B cell (primary cell): Measurements from ENCODE around the gene TAS2R9. TPM values are rescaled to one million over a fixed set of nuclear protein-coding genes. Genes with fewer than 3 reads are reported as not detected.

ENCODE experiments used
- ATAC-seq: fragments of 200-7000 bp; cut with Tn5 transposase; one replicate; pipeline ENCODE4 v1.10.0; 2021; ENCODE audit warnings: low read depth, mild to moderate bottlenecking, moderate number of reproducible peaks, moderate library complexity
- CTCF ChIA-PET: fragments of 350-600 bp; sonication (Branson Sonifier 250); formaldehyde crosslinking; loops from one replicate; lab custom pipeline; 2021; ENCODE audit warnings: antibody characterized with exemption, inconsistent platforms; lab: Charles Lee
- POLR2A ChIA-PET: fragments of 350-600 bp; sonication (Branson Sonifier 250); formaldehyde crosslinking; loops from one replicate; lab custom pipeline; 2021; ENCODE audit warnings: antibody characterized with exemption; lab: Charles Lee
- DNase-seq: peaks from one replicate; pipeline ENCODE4 v3.0.0; 2013
- H2AFZ ChIP-seq: 2 replicates; pipeline ENCODE4 v1.6.1; 2012; ENCODE audit warnings: mild to moderate bottlenecking, low read depth, low read length; ENCODE audit not compliant: insufficient read depth, poor library complexity, severe bottlenecking
- H3K27ac ChIP-seq, 2 donors: 1 replicate in 1 of 2; 2 replicates in 1 of 2; pipeline ENCODE4 v1.5.1; 2012 to 2013; ENCODE audit warnings: low read length in 2 of 2, mild to moderate bottlenecking in 2 of 2, moderate library complexity in 1 of 2
- H3K27me3 ChIP-seq, 4 experiments: fragments of 200-600 bp in 1 of 4; sonication (generic) in 1 of 4; replicated peaks in 1 of 4; 1 replicate in 2 of 4; 2 replicates in 2 of 4; pipeline versions ENCODE4 v1.6.1 to v1.7.0; 2013 to 2016; ENCODE audit warnings: low read length in 3 of 4, mild to moderate bottlenecking in 2 of 4, mixed read lengths in 1 of 4, moderate library complexity in 1 of 4; ENCODE audit not compliant: insufficient read depth in 4 of 4, control insufficient read depth in 3 of 4; ENCODE audit errors: control extremely low read depth in 1 of 4
- H3K36me3 ChIP-seq, 2 experiments: replicated peaks in 1 of 2; 1 replicate in 1 of 2; 2 replicates in 1 of 2; pipeline versions ENCODE4 v1.6.1 to v1.7.1; 2013; ENCODE audit warnings: low read length in 1 of 2; ENCODE audit not compliant: insufficient read depth in 2 of 2, control insufficient read depth in 1 of 2; ENCODE audit errors: control extremely low read depth in 1 of 2, extremely low read depth in 1 of 2
- H3K4me1 ChIP-seq, 2 donors: fragments of 200-600 bp in 1 of 2; sonication (generic) in 1 of 2; 1 replicate in 1 of 2; 2 replicates in 1 of 2; pipeline versions ENCODE4 v1.5.1 to v1.6.1; 2013 to 2017; ENCODE audit warnings: low read length in 2 of 2; ENCODE audit not compliant: control insufficient read depth in 2 of 2, insufficient read depth in 2 of 2
- H3K4me2 ChIP-seq: replicated peaks from 2 replicates; pipeline ENCODE3; 2012; ENCODE audit warnings: mild to moderate bottlenecking, low read depth, low read length; ENCODE audit not compliant: poor library complexity, severe bottlenecking
- H3K4me3 ChIP-seq, 5 experiments: fragments of 200-600 bp in 1 of 5; sonication (generic) in 1 of 5; 1 replicate in 3 of 5; 2 replicates in 2 of 5; pipeline versions ENCODE4 v1.5.1 to v1.7.0; 2011 to 2016; ENCODE audit warnings: low read length in 4 of 5, mild to moderate bottlenecking in 4 of 5, low read depth in 2 of 5, control low read depth in 1 of 5, moderate library complexity in 1 of 5; ENCODE audit not compliant: insufficient read depth in 1 of 5; ENCODE audit errors: control extremely low read depth in 1 of 5, extremely low read depth in 1 of 5
- H3K79me2 ChIP-seq: fragments of 200-600 bp; sonication (generic); one replicate; pipeline ENCODE4 v1.6.0; 2016; ENCODE audit warnings: low read length; ENCODE audit not compliant: control insufficient read depth, insufficient read depth
- H3K9ac ChIP-seq: fragments of 200-600 bp; sonication (generic); 2 replicates; pipeline ENCODE4 v1.6.1; 2017; ENCODE audit warnings: mild to moderate bottlenecking, low read length, moderate library complexity
- H3K9me3 ChIP-seq, 3 donors: one replicate each; pipeline versions ENCODE4 v1.6.1 to v1.7.1; 2013; ENCODE audit warnings: low read length in 2 of 3; ENCODE audit not compliant: control insufficient read depth in 2 of 3, insufficient read depth in 1 of 3; ENCODE audit errors: control extremely low read depth in 1 of 3
- H4K20me1 ChIP-seq: 2 replicates; pipeline ENCODE4 v1.6.0; 2012; ENCODE audit warnings: mild to moderate bottlenecking, low read length; ENCODE audit not compliant: insufficient read depth, control insufficient read depth, poor library complexity, severe bottlenecking
- H3K27ac Mint-ChIP-seq: one replicate; pipeline ENCODE4 v1.8.0; 2021; ENCODE audit warnings: mixed read lengths
- H3K27me3 Mint-ChIP-seq: one replicate; pipeline ENCODE4 v1.8.0; 2021; ENCODE audit warnings: mixed read lengths
- H3K4me1 Mint-ChIP-seq: one replicate; pipeline ENCODE4 v1.8.0; 2021; ENCODE audit warnings: mixed read lengths
- H3K4me3 Mint-ChIP-seq: one replicate; pipeline ENCODE4 v1.8.0; 2021; ENCODE audit warnings: mixed read lengths
- H3K9me3 Mint-ChIP-seq: one replicate; pipeline ENCODE4 v1.8.0; 2022; ENCODE audit warnings: mixed read lengths; ENCODE audit not compliant: insufficient read depth
- CTCF ChIP-seq: fragments of 200-600 bp; IDR thresholded peaks from one replicate; pipeline ENCODE4 v1.8.0; 2022; ENCODE audit warnings: antibody characterized with exemption, mild to moderate bottlenecking
- EZH2 ChIP-seq: IDR thresholded peaks from 2 replicates; pipeline ENCODE4 v1.6.1; 2012; ENCODE audit warnings: borderline replicate concordance, low read depth, mild to moderate bottlenecking, moderate library complexity, low read length; ENCODE audit not compliant: insufficient read depth, poor library complexity, severe bottlenecking
- WGBS: methylation state at CpG from one replicate; pipeline ENCODE4 v1.1.5; 2013; ENCODE audit warnings: missing lambda C conversion rate; ENCODE audit not compliant: insufficient coverage; 5-methylcytosine and 5-hydroxymethylcytosine counted together
- intact Hi-C: fragments of 100-400 bp; cut with micrococcal nuclease; formaldehyde crosslinking; loops from one replicate; pipeline ENCODE4 v1.10.0; 2022
- polyA plus RNA-seq: library from polyadenylated mRNA; depleted of rRNA; stranded (reverse); fragments of >200 nt; gene quantifications from 2 replicates; pipeline ENCODE4 v1.2.3, GENCODE V29; 2012
- total RNA-seq, 2 donors: library from RNA; stranded (reverse); fragments of 120-200 nt in 1 of 2; gene quantifications; 1 replicate in 1 of 2; 2 replicates in 1 of 2; pipeline versions ENCODE4 v1.2.3 to v1.2.4, GENCODE V29; 2013 to 2022

Gene TAS2R9
- total and polyA plus RNA-seq, 2 donors (not counting 1 experiment from before 2014, with no cell fraction given): not detected

GRCh38 chr12:10783252-10783651 lies 26.7 kb downstream of the TAS2R9 start:
- no peak overlapping the region for H3K27ac ChIP-seq
- no peaks in the 10 kb centered on the region for H3K79me2 ChIP-seq
- no peaks in the 10 kb centered on the region for H3K27me3 ChIP-seq
- H3K27me3 Mint-ChIP-seq: peaks cover 3% of the 10 kb centered on the region
- WGBS: no CpG with 5 or more reads among the region's 5 CpGs
- H3K4me3 ChIP-seq: no peak overlapping the region
- no peaks in the 10 kb centered on the region for H3K4me1 ChIP-seq
- H3K9ac ChIP-seq: no peak overlapping the region
- no peak overlapping the region for H2AFZ ChIP-seq
- DNase-seq (no peak), ATAC-seq (no peak)
- no peaks in the 10 kb centered on the region for H3K9me3 Mint-ChIP-seq
- H3K4me1 Mint-ChIP-seq: no peaks in the 10 kb centered on the region
- no peaks in the 10 kb centered on the region for H3K9me3 ChIP-seq
- H4K20me1 ChIP-seq: no peaks in the 10 kb centered on the region
- no peak overlapping the region for H3K4me2 ChIP-seq
- H3K27ac Mint-ChIP-seq: no peak overlapping the region
- ChIA-PET POLR2A (no interaction called here), CTCF (no interaction called here)
- H3K4me3 Mint-ChIP-seq: no peak overlapping the region
- TF ChIP-seq CTCF: no peak
- TF ChIP-seq EZH2: no peak
- no peaks in the 10 kb centered on the region for H3K36me3 ChIP-seq
- intact Hi-C loops: no loop called here

- Histone ChIP-seq H3K4me3 (no peak overlapping the region), H3K36me3 (no peaks in the 10 kb centered on the region), H3K27me3 (peaks cover 0 to 2% (median 0%) of the 10 kb centered on the region in 4 experiments), H2AFZ (no peak overlapping the region), H4K20me1 (no peaks in the 10 kb centered on the region), H3K4me1 (no peaks in the 10 kb centered on the region), H3K4me2 (no peak overlapping the region), H3K27ac (no peak overlapping the region), H3K9ac (no peak overlapping the region), H3K79me2 (no peaks in the 10 kb centered on the region), H3K9me3 (no peaks in the 10 kb centered on the region)
- DNase-seq (no peak), ATAC-seq (no peak)
- no peak overlapping the region for H3K27ac Mint-ChIP-seq
- H3K4me1 Mint-ChIP-seq: no peaks in the 10 kb centered on the region
- intact Hi-C loops: no loop called here
- peaks cover 15% of the 10 kb centered on the region for H3K27me3 Mint-ChIP-seq
- H3K4me3 Mint-ChIP-seq: no peak overlapping the region
- WGBS: 89% methylated on average over 2 of the region's 2 CpGs
- ChIA-PET CTCF (interaction anchor here (2.6 kb wide), 1 partner anchor 9 kb away, joined by 14 read pairs; no protein-coding TSS in a partner anchor), POLR2A (no interaction called here)
- TF ChIP-seq CTCF: no peak
- TF ChIP-seq EZH2: no peak
- no peaks in the 10 kb centered on the region for H3K9me3 Mint-ChIP-seq
These were observed 30.9 kb downstream of the TAS2R9 start for GRCh38 chr12:10779103-10779502.
